Effector memory CD8-positive, alpha-beta T cell (primary cell): ENCODE measurements around the gene KSR1.
A peak's percentile ranks its signal among the peaks of the same experiment; 100 is the strongest.

Experiments used
- ATAC-seq: fragments of 150-1000 bp; cut with Tn5 transposase; replicated peaks from 2 replicates; pipeline ENCODE4 v1.10.0; 2021; ENCODE audit warnings: mild to moderate bottlenecking, moderate library complexity
- DNase-seq, 3 experiments: peaks; one replicate each; pipeline ENCODE4 v3.0.0; 2021
- H3K27ac Mint-ChIP-seq, 2 donors: one replicate each; pipeline ENCODE4 v1.8.0; 2022; ENCODE audit warnings: mild to moderate bottlenecking in 2 of 2, mixed read lengths in 2 of 2, moderate library complexity in 2 of 2
- H3K27me3 Mint-ChIP-seq, 2 donors: one replicate each; pipeline ENCODE4 v1.8.0; 2022; ENCODE audit warnings: mixed read lengths in 2 of 2
- H3K36me3 Mint-ChIP-seq: one replicate; pipeline ENCODE4 v1.8.0; 2022; ENCODE audit warnings: mild to moderate bottlenecking, moderate library complexity, mixed read lengths; ENCODE audit not compliant: insufficient read depth
- H3K4me1 Mint-ChIP-seq, 2 donors: one replicate each; pipeline ENCODE4 v1.8.0; 2022; ENCODE audit warnings: low read depth in 2 of 2, mixed read lengths in 2 of 2
- H3K4me3 Mint-ChIP-seq, 2 donors: one replicate each; pipeline ENCODE4 v1.8.0; 2022; ENCODE audit warnings: mild to moderate bottlenecking in 2 of 2, mixed read lengths in 2 of 2, moderate library complexity in 2 of 2
- H3K9me3 Mint-ChIP-seq, 2 donors: one replicate each; pipeline ENCODE4 v1.8.0; 2022; ENCODE audit warnings: mixed read lengths in 2 of 2

Gene KSR1

GRCh38 chr17:27575096-27575911 is 119.1 kb downstream of the KSR1 start:
- H3K4me1 Mint-ChIP-seq, result peaks cover 15 to 30% of the 10 kb centered on the region in 2 donors
- H3K4me3 Mint-ChIP-seq, result no peak overlapping the region
- no peaks in the 10 kb centered on the region for H3K27me3 Mint-ChIP-seq
- ATAC-seq, result no peak
- H3K9me3 Mint-ChIP-seq, result no peaks in the 10 kb centered on the region
- peak overlapping the region in 1 of 2 donors; percentile 3 for H3K27ac Mint-ChIP-seq
- H3K36me3 Mint-ChIP-seq, result peaks cover 3% of the 10 kb centered on the region
- no peak for DNase-seq

GRCh38 chr17:27575912-27576252 is 119.6 kb downstream of the KSR1 start:
- H3K4me3 Mint-ChIP-seq, result no peak overlapping the region
- H3K9me3 Mint-ChIP-seq, result no peaks in the 10 kb centered on the region
- H3K27ac Mint-ChIP-seq, result peak overlapping the region in 1 of 2 donors; percentile 3
- peaks cover 15 to 30% of the 10 kb centered on the region in 2 donors for H3K4me1 Mint-ChIP-seq
- H3K27me3 Mint-ChIP-seq, result no peaks in the 10 kb centered on the region
- no peak for ATAC-seq
- H3K36me3 Mint-ChIP-seq, result peaks cover 3% of the 10 kb centered on the region
- no peak for DNase-seq

GRCh38 chr17:27576477-27577083 is 120.3 kb downstream of the KSR1 start:
- Mint-ChIP-seq H3K36me3 (peaks cover 3% of the 10 kb centered on the region), H3K4me3 (no peak overlapping the region)
- ATAC-seq, result no peak

GRCh38 chr17:27577121-27577761 is 121.0 kb downstream of the KSR1 start:
- H3K4me1 Mint-ChIP-seq, result peaks cover 11 to 28% of the 10 kb centered on the region in 2 donors
- peak overlapping the region in 1 of 2 donors; percentile 3 for H3K27ac Mint-ChIP-seq
- H3K36me3 Mint-ChIP-seq, result peaks cover 3% of the 10 kb centered on the region
- H3K9me3 Mint-ChIP-seq, result no peaks in the 10 kb centered on the region
- ATAC-seq (no peak), DNase-seq (no peak)
- H3K27me3 Mint-ChIP-seq, result no peaks in the 10 kb centered on the region
- H3K4me3 Mint-ChIP-seq, result no peak overlapping the region

More at GRCh38 chr17:27576477-27577083, 120.3 kb downstream of the KSR1 start:
- Mint-ChIP-seq H3K27ac (peak overlapping the region in 1 of 2 donors; percentile 3), H3K4me1 (peaks cover 15 to 28% of the 10 kb centered on the region in 2 donors), H3K27me3 (no peaks in the 10 kb centered on the region), H3K9me3 (no peaks in the 10 kb centered on the region)
- DNase-seq, result no peak

GRCh38 chr17:27577884-27578717 is 121.9 kb downstream of the KSR1 start:
- peak overlapping the region; percentile 67 to 71 for H3K27ac Mint-ChIP-seq
- no peak for ATAC-seq
- no peak overlapping the region for H3K4me3 Mint-ChIP-seq
- no peaks in the 10 kb centered on the region for H3K27me3 Mint-ChIP-seq
- peaks cover 3% of the 10 kb centered on the region for H3K36me3 Mint-ChIP-seq
- no peaks in the 10 kb centered on the region for H3K9me3 Mint-ChIP-seq
- DNase-seq, result no peak
- H3K4me1 Mint-ChIP-seq, result peaks cover 11 to 28% of the 10 kb centered on the region in 2 donors

GRCh38 chr17:27578718-27579085 is 122.5 kb downstream of the KSR1 start:
- H3K4me1 Mint-ChIP-seq, result peaks cover 11 to 25% of the 10 kb centered on the region in 2 donors
- H3K36me3 Mint-ChIP-seq, result peaks cover 3% of the 10 kb centered on the region
- no peaks in the 10 kb centered on the region for H3K27me3 Mint-ChIP-seq
- no peaks in the 10 kb centered on the region for H3K9me3 Mint-ChIP-seq
- H3K27ac Mint-ChIP-seq, result peak overlapping the region; percentile 67 to 71
- ATAC-seq (peak; percentile 29), DNase-seq (no peak)
- no peak overlapping the region for H3K4me3 Mint-ChIP-seq

- Mint-ChIP-seq H3K27ac (peak overlapping the region; percentile 67 to 71), H3K9me3 (no peaks in the 10 kb centered on the region), H3K4me1 (peaks cover 9 to 19% of the 10 kb centered on the region in 2 donors), H3K4me3 (no peak overlapping the region), H3K36me3 (peaks cover 3% of the 10 kb centered on the region), H3K27me3 (no peaks in the 10 kb centered on the region)
- no peak for ATAC-seq
- DNase-seq, result no peak
Measured at GRCh38 chr17:27579304-27579703, 123.1 kb downstream of the KSR1 start.

GRCh38 chr17:27579897-27580321 is 123.7 kb downstream of the KSR1 start:
- no peaks in the 10 kb centered on the region for H3K27me3 Mint-ChIP-seq
- peaks cover 7 to 14% of the 10 kb centered on the region in 2 donors for H3K4me1 Mint-ChIP-seq
- DNase-seq (no peak), ATAC-seq (no peak)
- H3K9me3 Mint-ChIP-seq, result no peaks in the 10 kb centered on the region
- no peak overlapping the region for H3K27ac Mint-ChIP-seq
- H3K36me3 Mint-ChIP-seq, result peaks cover 5% of the 10 kb centered on the region
- no peak overlapping the region for H3K4me3 Mint-ChIP-seq

- Mint-ChIP-seq H3K27me3 (no peaks in the 10 kb centered on the region), H3K4me3 (no peak overlapping the region), H3K4me1 (peaks cover 7 to 9% of the 10 kb centered on the region in 2 donors), H3K9me3 (no peaks in the 10 kb centered on the region), H3K36me3 (peaks cover 10% of the 10 kb centered on the region), H3K27ac (no peak overlapping the region)
- no peak for DNase-seq
- ATAC-seq, result no peak
Measured at GRCh38 chr17:27581016-27581415, 124.8 kb downstream of the KSR1 start.

- H3K4me1 Mint-ChIP-seq, result peaks cover 5% of the 10 kb centered on the region in 2 donors
- H3K36me3 Mint-ChIP-seq, result peaks cover 16% of the 10 kb centered on the region
- ATAC-seq (no peak), DNase-seq (no peak)
- H3K9me3 Mint-ChIP-seq, result no peaks in the 10 kb centered on the region
- no peak overlapping the region for H3K4me3 Mint-ChIP-seq
- no peak overlapping the region for H3K27ac Mint-ChIP-seq
- H3K27me3 Mint-ChIP-seq, result no peaks in the 10 kb centered on the region
Measured at GRCh38 chr17:27582696-27583095, 126.4 kb downstream of the KSR1 start.

GRCh38 chr17:27585153-27585681 is 129.0 kb downstream of the KSR1 start:
- DNase-seq (no peak), ATAC-seq (no peak)
- Mint-ChIP-seq H3K36me3 (peaks cover 13% of the 10 kb centered on the region), H3K27me3 (no peaks in the 10 kb centered on the region), H3K4me3 (no peak overlapping the region), H3K27ac (peak overlapping the region in 1 of 2 donors; percentile 70), H3K9me3 (no peaks in the 10 kb centered on the region), H3K4me1 (no peaks in the 10 kb centered on the region)

- H3K4me3 Mint-ChIP-seq, result no peak overlapping the region
- no peak for DNase-seq
- H3K9me3 Mint-ChIP-seq, result no peaks in the 10 kb centered on the region
- H3K27ac Mint-ChIP-seq, result peak overlapping the region in 1 of 2 donors; percentile 70
- ATAC-seq, result no peak
- no peaks in the 10 kb centered on the region for H3K4me1 Mint-ChIP-seq
- H3K36me3 Mint-ChIP-seq, result peaks cover 13% of the 10 kb centered on the region
- no peaks in the 10 kb centered on the region for H3K27me3 Mint-ChIP-seq
Measured at GRCh38 chr17:27585792-27586191, 129.5 kb downstream of the KSR1 start.

- H3K27ac Mint-ChIP-seq, result peak overlapping the region in 1 of 2 donors; percentile 70
- DNase-seq (no peak), ATAC-seq (no peak)
- no peaks in the 10 kb centered on the region for H3K9me3 Mint-ChIP-seq
- no peaks in the 10 kb centered on the region for H3K27me3 Mint-ChIP-seq
- no peaks in the 10 kb centered on the region for H3K4me1 Mint-ChIP-seq
- peaks cover 13% of the 10 kb centered on the region for H3K36me3 Mint-ChIP-seq
- no peak overlapping the region for H3K4me3 Mint-ChIP-seq
Measured at GRCh38 chr17:27586203-27586721, 130.0 kb downstream of the KSR1 start.
